ENCODE measurements around the gene AP3S2.

DNA sequence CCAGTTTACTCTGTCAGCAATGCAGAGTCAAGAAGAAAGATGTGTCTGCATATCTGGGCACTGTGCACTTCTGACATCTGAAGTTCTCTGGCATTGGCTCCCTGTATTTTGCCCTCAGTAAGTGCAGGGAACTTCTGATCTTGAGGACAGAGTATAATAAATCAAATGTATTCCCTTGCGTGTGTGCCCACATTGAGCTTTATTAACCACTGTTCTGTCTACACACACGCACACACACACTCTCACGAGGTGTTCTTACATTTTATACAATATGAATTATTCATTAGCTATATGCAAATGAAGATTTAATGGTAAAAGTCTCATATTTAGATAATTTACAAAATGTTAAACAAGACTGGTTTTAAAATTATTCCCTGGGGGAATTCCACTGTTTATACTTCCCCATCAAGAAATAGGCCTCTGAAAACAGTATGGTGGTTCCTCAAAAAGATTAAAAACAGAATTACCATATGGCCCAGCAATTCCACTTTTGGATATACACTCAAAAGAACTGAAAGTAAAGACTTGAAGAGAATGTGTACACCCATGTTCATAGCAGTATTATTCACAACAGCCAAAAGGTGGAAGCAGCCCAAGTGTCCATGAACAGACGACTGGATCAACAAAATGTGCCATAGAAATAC lies 54.5 kb downstream of the AP3S2 start:
- TF ChIP-seq GATA2 (IDR thresholded peaks at IDR 0.05; ENCODE audit: low read depth, low read length) (no peak), GATA3 (IDR thresholded peaks at IDR 0.05; ENCODE audit: low read depth, low read length) (no peak)

All from SH-SY5Y (cell line).